Type B pancreatic cell (in vitro differentiated cells): ENCODE data around the gene CST6. TPM values are rescaled to one million over a fixed set of nuclear protein-coding genes. Genes with fewer than 3 reads are reported as not detected.

Source experiments
- DNase-seq: peaks from one replicate; pipeline ENCODE4 v3.0.0; 2021; ENCODE audit warnings: mixed read lengths; ENCODE audit not compliant: unreplicated experiment; ENCODE audit errors: extremely low spot score
- H3K27ac Mint-ChIP-seq: 2 replicates; pipeline ENCODE4 v1.8.0; 2021; ENCODE audit warnings: mild to moderate bottlenecking, mixed read lengths
- H3K27me3 Mint-ChIP-seq: 2 replicates; pipeline ENCODE4 v1.8.0; 2021; ENCODE audit warnings: mixed read lengths
- H3K36me3 Mint-ChIP-seq: 2 replicates; pipeline ENCODE4 v1.8.0; 2021; ENCODE audit warnings: mixed read lengths
- H3K4me1 Mint-ChIP-seq: one replicate; pipeline ENCODE4 v1.8.0; 2021; ENCODE audit warnings: mixed read lengths; ENCODE audit not compliant: unreplicated experiment
- H3K4me3 Mint-ChIP-seq: 2 replicates; pipeline ENCODE4 v1.8.0; 2021; ENCODE audit warnings: mild to moderate bottlenecking, mixed read lengths
- H3K9me3 Mint-ChIP-seq: 2 replicates; pipeline ENCODE4 v1.8.0; 2021; ENCODE audit warnings: mixed read lengths
- total RNA-seq: library from RNA; stranded (reverse); gene quantifications from 2 replicates; pipeline ENCODE4 v1.2.1, GENCODE V29; 2021; ENCODE audit warnings: low replicate concordance
- TF ChIP-seq, protein P1 (sequence below): fragments of 200-600 bp; sonication (generic); conservative IDR thresholded peaks from 2 replicates; pipeline ENCODE4 v1.5.0; 2021; ENCODE audit warnings: antibody characterized with exemption, mild to moderate bottlenecking

CST6 gene
- total RNA-seq, 1 donor from 2014 or later = not detected

DNA sequence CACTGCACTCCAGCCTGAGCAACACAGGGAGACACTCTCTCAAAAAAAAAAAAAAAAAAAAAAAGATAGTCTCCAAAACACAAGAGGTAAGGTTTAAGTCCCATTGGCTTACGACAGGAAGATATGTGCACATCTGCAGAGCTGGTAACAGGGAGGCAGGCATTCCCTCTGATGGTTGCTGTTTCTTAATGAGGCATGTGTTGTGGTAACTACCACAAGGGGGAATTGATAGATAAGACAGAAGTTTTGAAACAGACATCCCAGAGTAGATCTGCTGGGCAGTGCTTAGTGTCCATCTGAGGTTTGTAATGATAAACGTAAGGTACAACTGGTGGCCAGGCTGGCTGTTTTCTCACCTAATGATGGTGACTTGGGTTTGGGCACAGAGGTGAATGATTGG lies 14.5 kb upstream of the CST6 start:
- TF ChIP-seq, protein P1, sequence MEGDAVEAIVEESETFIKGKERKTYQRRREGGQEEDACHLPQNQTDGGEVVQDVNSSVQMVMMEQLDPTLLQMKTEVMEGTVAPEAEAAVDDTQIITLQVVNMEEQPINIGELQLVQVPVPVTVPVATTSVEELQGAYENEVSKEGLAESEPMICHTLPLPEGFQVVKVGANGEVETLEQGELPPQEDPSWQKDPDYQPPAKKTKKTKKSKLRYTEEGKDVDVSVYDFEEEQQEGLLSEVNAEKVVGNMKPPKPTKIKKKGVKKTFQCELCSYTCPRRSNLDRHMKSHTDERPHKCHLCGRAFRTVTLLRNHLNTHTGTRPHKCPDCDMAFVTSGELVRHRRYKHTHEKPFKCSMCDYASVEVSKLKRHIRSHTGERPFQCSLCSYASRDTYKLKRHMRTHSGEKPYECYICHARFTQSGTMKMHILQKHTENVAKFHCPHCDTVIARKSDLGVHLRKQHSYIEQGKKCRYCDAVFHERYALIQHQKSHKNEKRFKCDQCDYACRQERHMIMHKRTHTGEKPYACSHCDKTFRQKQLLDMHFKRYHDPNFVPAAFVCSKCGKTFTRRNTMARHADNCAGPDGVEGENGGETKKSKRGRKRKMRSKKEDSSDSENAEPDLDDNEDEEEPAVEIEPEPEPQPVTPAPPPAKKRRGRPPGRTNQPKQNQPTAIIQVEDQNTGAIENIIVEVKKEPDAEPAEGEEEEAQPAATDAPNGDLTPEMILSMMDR = no peak
- H3K4me3 Mint-ChIP-seq = peak overlapping the region; percentile 9
- no peaks in the 10 kb centered on the region for H3K27me3 Mint-ChIP-seq
- no peak for DNase-seq
- peaks cover 17% of the 10 kb centered on the region for H3K36me3 Mint-ChIP-seq
- peaks cover 14% of the 10 kb centered on the region for H3K4me1 Mint-ChIP-seq
- no peak overlapping the region for H3K27ac Mint-ChIP-seq
- no peaks in the 10 kb centered on the region for H3K9me3 Mint-ChIP-seq

DNA sequence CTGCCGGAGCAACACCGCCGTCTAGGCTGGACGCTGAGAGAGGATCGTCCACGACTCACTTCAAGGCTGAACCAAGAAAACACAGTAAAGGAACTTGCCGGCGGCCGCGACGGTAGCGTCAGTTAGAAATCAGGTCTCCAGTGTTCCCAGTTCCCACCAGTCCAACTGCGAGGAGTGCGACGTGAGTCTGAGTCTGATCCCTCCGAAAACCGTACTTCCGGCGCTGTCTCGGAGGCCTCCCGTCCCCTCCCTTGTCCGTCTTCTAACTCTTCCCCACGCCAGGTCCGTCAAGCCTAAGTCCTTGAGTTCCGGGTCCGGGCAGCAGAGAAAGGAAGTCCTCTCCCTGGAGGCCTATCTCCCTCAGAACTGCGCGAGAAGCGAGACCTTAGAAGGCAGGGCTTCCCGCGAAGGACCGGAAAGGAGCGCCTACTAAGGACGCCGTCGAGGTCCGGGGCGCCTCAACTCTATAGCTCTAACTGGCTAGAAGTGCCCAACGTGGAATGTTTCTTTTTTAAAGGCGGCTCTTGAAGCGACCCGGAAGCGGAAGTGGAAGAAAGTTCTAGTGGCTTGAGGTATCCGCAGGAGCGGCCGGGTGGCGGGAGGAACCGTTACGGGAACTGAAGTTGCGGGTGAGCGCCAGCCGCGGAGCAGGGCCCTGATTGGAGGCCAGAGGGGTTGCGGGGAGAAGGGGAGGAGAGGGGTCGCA lies 9.7 kb upstream of the CST6 start, which contains the start of the genes BANF1 and EIF1AD:
Gene BANF1 (plus strand): TSS at position 562 of the 706 bp plus-strand sequence. CDS start 748 bp downstream, outside the sequence.
Gene EIF1AD (minus strand): TSS at position 216 of the 706 bp plus-strand sequence. CDS start 1,768 bp downstream, outside the sequence.
- TF ChIP-seq, protein P1 = no peak
- Mint-ChIP-seq H3K27ac (peak within 1 kb of the TSS; percentile 99), H3K4me3 (peak within 1 kb of the TSS; percentile 100), H3K27me3 (no peaks in the 10 kb centered on the region), H3K9me3 (no peaks in the 10 kb centered on the region), H3K4me1 (peaks cover 21% of the 10 kb centered on the region), H3K36me3 (peaks cover 19% of the 10 kb centered on the region)
- peak; percentile 93 for DNase-seq

DNA sequence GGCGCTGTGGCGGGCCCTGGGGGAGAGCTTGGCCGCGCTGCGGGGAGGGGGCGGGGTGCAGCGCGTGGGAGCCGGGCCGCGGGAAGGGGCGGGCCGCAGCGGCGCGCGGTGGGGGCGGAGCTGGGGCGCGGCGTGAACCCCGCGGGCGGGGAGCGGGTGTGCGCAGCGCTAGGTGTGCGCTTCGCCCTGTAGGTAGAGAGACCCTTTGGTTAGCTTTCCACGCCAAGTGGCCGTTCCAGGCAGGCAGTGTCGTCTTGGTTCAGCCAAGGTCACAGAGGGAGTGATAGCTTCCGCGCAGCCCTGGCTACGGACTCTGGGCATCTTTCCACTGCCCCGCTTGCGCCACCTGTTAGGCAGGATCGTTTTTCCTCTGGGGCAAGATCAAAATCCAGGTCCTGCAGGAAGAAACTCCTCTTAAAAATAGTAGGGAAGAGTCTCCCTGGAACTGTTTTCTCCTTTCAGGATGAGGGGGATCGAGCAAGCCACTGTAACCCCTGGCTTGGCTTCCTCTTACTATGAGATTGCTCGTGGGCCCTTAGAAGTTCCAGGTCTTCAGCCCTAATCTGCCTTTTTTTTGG lies 9.1 kb upstream of the CST6 start:
- Mint-ChIP-seq H3K9me3 (no peaks in the 10 kb centered on the region), H3K4me3 (peak overlapping the region; percentile 100), H3K36me3 (peaks cover 15% of the 10 kb centered on the region), H3K27ac (peak overlapping the region; percentile 99), H3K4me1 (peaks cover 21% of the 10 kb centered on the region), H3K27me3 (no peaks in the 10 kb centered on the region)
- no peak for DNase-seq
- TF ChIP-seq, protein P1 = no peak

DNA sequence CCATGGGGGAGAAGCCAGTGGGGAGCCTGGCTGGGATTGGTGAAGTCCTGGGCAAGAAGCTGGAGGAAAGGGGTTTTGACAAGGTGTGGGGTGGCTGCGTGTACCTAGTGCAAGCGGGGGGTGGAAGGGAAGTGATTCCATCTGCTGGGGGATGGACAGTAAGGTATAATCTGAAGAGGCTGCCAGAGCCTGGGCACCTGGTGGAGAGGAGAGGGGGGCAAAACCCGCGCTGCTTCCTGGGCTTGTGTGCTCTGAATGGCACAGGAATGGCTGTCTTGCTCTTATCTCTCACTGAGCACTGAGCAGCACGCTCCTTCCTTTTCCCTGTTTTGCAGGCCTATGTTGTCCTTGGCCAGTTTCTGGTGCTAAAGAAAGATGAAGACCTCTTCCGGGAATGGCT lies 8.5 kb upstream of the CST6 start:
- Mint-ChIP-seq H3K27ac (peak overlapping the region; percentile 99), H3K4me3 (peak overlapping the region; percentile 100), H3K27me3 (no peaks in the 10 kb centered on the region), H3K9me3 (no peaks in the 10 kb centered on the region), H3K36me3 (peaks cover 15% of the 10 kb centered on the region), H3K4me1 (peaks cover 21% of the 10 kb centered on the region)
- TF ChIP-seq, protein P1 = no peak
- DNase-seq = no peak

DNA sequence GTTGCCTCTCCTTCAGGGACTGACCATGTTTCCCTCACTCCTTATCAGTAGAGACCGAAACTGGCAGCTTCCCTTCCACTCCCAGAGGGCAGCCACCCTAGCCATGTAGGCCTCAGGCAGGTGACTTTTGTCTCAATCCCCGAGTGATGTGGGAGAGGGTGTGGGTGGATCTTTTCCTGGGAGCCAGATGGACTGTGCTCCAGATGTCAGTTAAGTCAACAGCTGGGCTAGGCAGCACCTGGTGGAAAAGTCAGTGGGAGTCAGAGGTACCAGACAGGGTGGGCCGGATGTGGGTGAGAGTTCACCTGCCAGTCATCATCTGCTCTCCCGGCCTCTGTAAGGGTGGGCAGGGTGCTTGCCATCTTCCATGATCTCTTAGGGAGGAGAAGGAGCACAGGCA lies 7.6 kb upstream of the CST6 start:
- no peak for DNase-seq
- Mint-ChIP-seq H3K27me3 (peaks cover 4% of the 10 kb centered on the region), H3K4me3 (peak overlapping the region; percentile 71), H3K9me3 (no peaks in the 10 kb centered on the region), H3K27ac (peak overlapping the region; percentile 51), H3K36me3 (peaks cover 12% of the 10 kb centered on the region), H3K4me1 (peaks cover 21% of the 10 kb centered on the region)
- TF ChIP-seq, protein P1 = no peak
